Fibroblast of villous mesenchyme (primary cell): Measurements from ENCODE around the gene FANCC. TPM values are rescaled to one million over a fixed set of nuclear protein-coding genes. Genes with fewer than 3 reads are reported as not detected.
"Not testable (repeated sequence)": the region's sequence is repeated elsewhere in the genome, so short reads cannot be mapped to it uniquely, and the experiment has no call there.

ENCODE experiments used
- DNase-seq: peaks from one replicate; pipeline ENCODE4 v3.0.0-alpha.2; 2010; ENCODE audit warnings: low read depth
- H3K4me3 ChIP-seq: 2 replicates; pipeline ENCODE4 v1.5.1; 2011; ENCODE audit warnings: low read depth, mild to moderate bottlenecking, low read length
- total RNA-seq: library from RNA; depleted of rRNA; stranded (reverse); fragments of >200 nt; gene quantifications from 2 replicates; pipeline ENCODE4 v1.2.3, GENCODE V29; 2012
- TF ChIP-seq, protein P1 (sequence below): IDR thresholded peaks from 2 replicates; pipeline ENCODE4 v1.5.1; 2012; ENCODE audit warnings: low read depth, mild to moderate bottlenecking, low read length; ENCODE audit not compliant: insufficient read depth

Gene FANCC
- total RNA-seq, 1 donor, result 7.8 TPM

DNA sequence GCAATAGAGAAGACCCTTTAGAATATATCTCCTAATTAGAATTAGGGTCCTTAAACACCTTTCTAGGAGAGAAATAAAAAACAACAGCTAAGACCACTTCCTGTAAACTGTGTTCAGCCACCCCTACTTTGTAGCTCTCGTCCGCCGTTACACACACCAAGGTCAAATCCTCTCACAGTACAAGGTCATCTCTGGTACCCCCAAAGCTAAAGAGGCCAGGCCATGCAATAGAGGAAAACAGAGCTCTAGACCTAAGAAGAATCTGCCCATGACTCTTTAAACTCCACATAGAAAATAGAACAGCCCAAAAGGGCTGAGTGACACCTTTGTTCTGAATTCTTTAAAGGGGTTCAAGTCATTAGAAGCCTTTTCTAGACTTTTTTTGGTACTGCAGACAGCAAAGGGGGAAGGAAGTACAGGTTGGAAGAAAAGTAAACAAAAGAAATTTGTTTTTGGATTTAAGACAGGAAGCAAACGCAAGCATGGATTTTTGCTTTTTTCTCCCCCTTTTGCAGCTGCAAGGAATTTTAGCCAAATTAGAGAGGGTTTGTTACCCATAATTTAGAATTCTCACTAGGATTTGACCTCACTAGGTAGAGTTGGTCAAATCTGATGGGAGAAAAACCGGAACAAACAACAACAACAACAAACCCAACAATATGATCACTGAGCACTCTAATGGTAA, 13.4 kb upstream of the FANCC start:
- TF ChIP-seq, protein P1, sequence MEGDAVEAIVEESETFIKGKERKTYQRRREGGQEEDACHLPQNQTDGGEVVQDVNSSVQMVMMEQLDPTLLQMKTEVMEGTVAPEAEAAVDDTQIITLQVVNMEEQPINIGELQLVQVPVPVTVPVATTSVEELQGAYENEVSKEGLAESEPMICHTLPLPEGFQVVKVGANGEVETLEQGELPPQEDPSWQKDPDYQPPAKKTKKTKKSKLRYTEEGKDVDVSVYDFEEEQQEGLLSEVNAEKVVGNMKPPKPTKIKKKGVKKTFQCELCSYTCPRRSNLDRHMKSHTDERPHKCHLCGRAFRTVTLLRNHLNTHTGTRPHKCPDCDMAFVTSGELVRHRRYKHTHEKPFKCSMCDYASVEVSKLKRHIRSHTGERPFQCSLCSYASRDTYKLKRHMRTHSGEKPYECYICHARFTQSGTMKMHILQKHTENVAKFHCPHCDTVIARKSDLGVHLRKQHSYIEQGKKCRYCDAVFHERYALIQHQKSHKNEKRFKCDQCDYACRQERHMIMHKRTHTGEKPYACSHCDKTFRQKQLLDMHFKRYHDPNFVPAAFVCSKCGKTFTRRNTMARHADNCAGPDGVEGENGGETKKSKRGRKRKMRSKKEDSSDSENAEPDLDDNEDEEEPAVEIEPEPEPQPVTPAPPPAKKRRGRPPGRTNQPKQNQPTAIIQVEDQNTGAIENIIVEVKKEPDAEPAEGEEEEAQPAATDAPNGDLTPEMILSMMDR, result no peak
- H3K4me3 ChIP-seq, result no peak overlapping the region
- no peak for DNase-seq

- H3K4me3 ChIP-seq, DNase-seq: not testable (repeated sequence)
Measured at GRCh38 chr9:95329061-95329460, 11.6 kb upstream of the FANCC start.

- TF ChIP-seq, protein P1, result no peak
- DNase-seq, result no peak
- H3K4me3 ChIP-seq, result no peak overlapping the region
Measured at GRCh38 chr9:95327239-95327865, 9.8 kb upstream of the FANCC start.

GRCh38 chr9:95325221-95325620, 7.7 kb upstream of the FANCC start:
- no peak for DNase-seq
- H3K4me3 ChIP-seq, result no peak overlapping the region
- TF ChIP-seq, protein P1, result no peak

DNA sequence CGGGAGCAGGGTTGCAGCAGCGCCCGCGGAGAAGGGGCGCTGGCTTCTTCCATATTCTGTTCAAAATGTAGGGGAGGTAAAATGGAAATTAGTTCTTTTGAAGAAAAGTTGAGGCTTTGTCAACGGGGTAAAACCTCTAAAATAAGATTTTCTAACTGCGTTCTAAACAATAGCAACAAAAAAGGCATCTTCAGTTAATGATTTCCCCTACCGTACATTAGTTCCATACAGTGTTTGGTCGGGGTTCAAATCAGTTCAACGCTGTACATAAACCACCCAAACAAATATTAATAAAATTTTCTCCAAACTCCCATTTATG, 343 bp upstream of the FANCC start:
- TF ChIP-seq, protein P1, result no peak
- peak overlapping the region; percentile 91 for H3K4me3 ChIP-seq

DNA sequence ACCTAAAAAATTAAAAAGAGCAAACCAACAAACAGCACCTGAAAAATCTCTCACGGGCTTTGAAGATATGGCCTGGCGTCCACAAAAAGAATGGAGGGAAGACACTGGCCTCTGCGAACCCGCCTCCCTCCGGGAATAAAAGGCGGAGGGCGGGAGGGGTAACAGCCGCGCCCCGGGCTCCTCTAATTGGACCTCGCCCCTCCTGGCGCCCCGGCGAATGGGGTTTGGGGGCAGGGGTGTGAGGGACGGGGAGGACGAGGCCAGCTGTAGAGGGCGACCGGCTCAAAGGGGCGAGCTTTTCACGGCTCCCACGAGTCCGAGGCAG, 753 bp downstream of the FANCC start:
- H3K4me3 ChIP-seq, result peak overlapping the region; percentile 91
- peak; percentile 80 for DNase-seq
- TF ChIP-seq, protein P1, result no peak

More for the DNA sequence above, 343 bp upstream of the FANCC start:
- no peak for DNase-seq

- TF ChIP-seq, protein P1, result no peak
- H3K4me3 ChIP-seq, result peak overlapping the region; percentile 91
- no peak for DNase-seq
Measured at GRCh38 chr9:95316274-95316673, 1.2 kb downstream of the FANCC start.
